ENCODE measurements around the gene TIMP3.

TIMP3 gene

GRCh38 chr22:32882774-32883530 lies 81.4 kb downstream of the TIMP3 start:
- DNase-seq (ENCODE audit: low spot score): no peak

DNA sequence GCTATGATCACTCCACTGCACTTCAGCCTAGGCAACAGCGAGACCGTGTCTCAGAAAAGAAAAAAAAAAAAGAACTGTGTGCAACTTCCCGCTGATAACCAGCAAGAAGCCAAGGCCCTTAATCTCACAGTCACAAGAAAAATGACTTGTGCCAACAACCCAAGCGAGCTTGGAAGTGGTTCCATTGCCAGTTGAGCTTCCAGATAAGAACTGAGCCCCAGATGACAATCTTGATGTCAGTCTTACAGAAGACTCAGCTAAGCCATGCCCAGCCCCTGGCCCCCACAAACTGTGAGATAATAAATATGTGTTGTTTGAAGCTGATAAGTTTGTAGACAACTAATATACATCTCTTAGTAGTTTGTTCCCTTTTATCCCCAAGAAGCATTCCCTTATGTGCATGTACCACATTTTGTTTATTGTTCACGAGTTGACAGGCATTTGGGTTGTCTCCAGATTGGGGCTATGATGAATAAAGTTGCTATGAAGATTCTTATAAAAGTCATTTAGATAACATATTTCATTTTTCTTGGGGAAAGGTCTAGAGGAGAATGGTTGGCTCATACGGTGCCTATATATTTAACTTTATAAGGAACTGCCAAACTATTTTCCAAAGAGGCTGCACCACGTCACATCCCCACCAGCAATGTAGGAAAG lies 85.9 kb downstream of the TIMP3 start:
- DNase-seq (ENCODE audit: low spot score): no peak

GRCh38 chr22:32888976-32889375 lies 87.5 kb downstream of the TIMP3 start:
- DNase-seq (ENCODE audit: low spot score): no peak

GRCh38 chr22:32896891-32897290 lies 95.4 kb downstream of the TIMP3 start:
- no peak for DNase-seq (ENCODE audit: low spot score)

GRCh38 chr22:32897400-32897799 lies 95.9 kb downstream of the TIMP3 start:
- no peak for DNase-seq (ENCODE audit: low spot score)

- no peak for DNase-seq (ENCODE audit: low spot score)
These were observed 99.6 kb downstream of the TIMP3 start for GRCh38 chr22:32900886-32901635.

GRCh38 chr22:32901925-32902324 lies 100.4 kb downstream of the TIMP3 start:
- no peak for DNase-seq (ENCODE audit: low spot score)

- DNase-seq (ENCODE audit: low spot score): peak; percentile 29
These were observed 102.0 kb downstream of the TIMP3 start for GRCh38 chr22:32903507-32903906.

DNA sequence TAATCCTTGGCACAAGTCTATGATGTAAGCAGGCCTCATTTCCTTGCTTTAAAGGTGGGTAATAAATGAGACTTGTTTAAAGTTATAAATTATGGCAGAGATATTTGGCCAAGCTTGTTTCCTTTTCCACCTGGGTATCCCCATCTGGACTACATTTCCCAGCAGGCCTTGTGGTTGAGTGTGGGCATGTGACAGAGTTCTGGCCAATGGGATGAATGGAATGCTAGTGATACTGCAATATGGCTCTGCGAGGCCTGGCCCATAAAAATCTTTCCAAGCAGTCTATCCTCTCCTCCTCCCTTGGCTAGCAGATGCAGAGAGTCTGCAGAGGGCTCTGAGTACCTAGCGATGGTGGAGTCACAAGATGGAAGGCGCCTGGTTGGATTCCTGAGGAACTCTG lies 102.5 kb downstream of the TIMP3 start:
- peak; percentile 69 for DNase-seq (ENCODE audit: low spot score)

DNA sequence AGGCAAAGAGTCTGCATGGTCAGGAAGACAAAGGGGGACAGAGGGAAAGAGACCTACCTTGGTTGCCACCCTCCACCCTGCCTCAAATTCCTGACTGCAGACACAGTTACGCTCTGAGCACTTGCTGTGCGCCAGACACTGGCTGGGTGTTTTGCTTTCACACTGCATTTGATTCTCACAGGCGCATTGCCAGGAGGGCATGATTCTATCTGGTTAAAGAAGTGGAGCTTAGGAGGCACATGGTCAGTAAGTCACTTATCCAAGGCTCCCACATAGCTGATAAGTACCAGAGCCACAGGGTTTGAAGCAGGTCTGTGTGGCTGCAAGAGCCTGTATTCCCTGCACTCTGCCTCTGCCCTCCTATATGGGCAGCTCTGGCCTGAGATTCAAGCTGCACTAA lies 103.9 kb downstream of the TIMP3 start:
- DNase-seq (ENCODE audit: low spot score): peak; percentile 27

DNA sequence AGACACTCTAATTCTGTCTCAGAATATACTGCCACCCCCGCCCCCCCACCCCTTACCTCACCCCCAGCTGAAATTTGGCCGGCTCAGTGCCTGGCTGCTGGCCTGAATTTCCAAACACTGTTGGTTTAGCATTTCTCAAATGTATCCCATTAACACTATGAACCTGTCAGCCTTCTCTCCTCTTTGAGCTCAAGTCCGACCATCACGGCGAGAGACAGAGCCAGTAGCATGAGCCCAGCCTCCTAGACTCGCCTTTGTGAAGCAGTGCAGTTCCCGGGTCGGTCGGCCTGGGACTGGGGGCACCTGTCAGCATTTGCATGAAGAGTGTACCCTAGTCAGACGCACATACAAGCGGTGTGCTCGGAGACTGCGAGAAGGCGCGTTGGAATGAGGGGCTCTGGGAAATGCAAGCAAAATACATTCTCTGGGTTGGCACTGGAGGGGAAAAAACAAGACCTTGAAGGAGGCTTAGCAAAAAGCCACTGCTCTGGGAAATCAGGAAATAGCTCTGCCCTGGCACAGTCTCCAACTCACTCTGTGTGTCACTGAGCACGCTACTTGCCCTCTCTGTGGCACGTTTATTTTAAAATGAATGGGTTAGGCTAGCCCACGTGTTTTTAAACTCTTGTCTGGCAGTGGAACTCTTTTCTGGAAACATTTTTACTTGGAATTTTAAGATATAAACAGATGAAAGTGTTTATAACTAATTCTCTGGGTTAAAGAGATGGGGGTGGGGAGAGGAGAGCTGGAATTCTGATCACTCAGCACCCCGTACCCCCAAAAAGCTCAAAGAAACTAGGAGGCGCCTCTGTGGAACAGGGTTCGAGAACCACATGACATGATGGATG lies 108.3 kb downstream of the TIMP3 start:
- peak; percentile 17 for DNase-seq (ENCODE audit: low spot score)

- no peak for DNase-seq (ENCODE audit: low spot score)
These were observed 108.9 kb downstream of the TIMP3 start for GRCh38 chr22:32910429-32910772.

DNA sequence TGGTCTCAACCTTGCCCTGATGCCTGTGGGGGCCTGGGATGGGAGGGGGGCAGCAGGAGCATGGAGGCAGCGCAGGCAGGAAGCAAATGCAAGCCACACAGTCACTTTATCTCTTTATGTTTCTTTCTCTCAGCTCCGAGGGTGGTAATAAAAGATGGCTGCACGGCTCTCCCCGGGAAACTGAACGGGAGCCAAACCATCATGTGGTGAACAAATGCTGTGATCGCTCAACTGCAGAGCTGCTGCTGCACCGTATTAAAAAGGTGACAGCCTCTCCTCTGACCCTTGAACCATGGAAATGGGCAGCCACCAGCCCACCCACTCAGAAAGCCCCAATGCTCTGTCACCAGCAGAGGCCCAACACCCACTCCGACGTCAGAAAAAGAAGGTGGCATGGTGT lies 110.0 kb downstream of the TIMP3 start:
- no peak for DNase-seq (ENCODE audit: low spot score)
